ENCODE measurements around the gene GNA14. TPM values are rescaled to one million over a fixed set of nuclear protein-coding genes. Genes with fewer than 3 reads are reported as not detected.

Gene GNA14
- total RNA-seq, 1 donor from 2014 or later, result 0.22 TPM

- Mint-ChIP-seq H3K4me1 (ENCODE audit: low read depth) (no peaks in the 10 kb centered on the region), H3K36me3 (ENCODE audit: low read depth) (no peaks in the 10 kb centered on the region), H3K9me3 (ENCODE audit: low read depth) (no peaks in the 10 kb centered on the region), H3K27me3 (ENCODE audit: low read depth) (no peaks in the 10 kb centered on the region), H3K27ac (ENCODE audit: unreplicated experiment) (no peak overlapping the region), H3K4me3 (ENCODE audit: unreplicated experiment) (no peak overlapping the region)
- TF ChIP-seq CTCF (IDR thresholded peaks at IDR 0.05), result no peak
- no peak for DNase-seq (ENCODE audit: low spot score)
These were observed 31.7 kb upstream of the GNA14 start for GRCh38 chr9:77679661-77680368.

GRCh38 chr9:77679088-77679487 is 31.0 kb upstream of the GNA14 start:
- Mint-ChIP-seq H3K27ac (ENCODE audit: unreplicated experiment) (no peak overlapping the region), H3K9me3 (ENCODE audit: low read depth) (no peaks in the 10 kb centered on the region), H3K4me3 (ENCODE audit: unreplicated experiment) (no peak overlapping the region), H3K4me1 (ENCODE audit: low read depth) (peaks cover 5% of the 10 kb centered on the region), H3K27me3 (ENCODE audit: low read depth) (no peaks in the 10 kb centered on the region), H3K36me3 (ENCODE audit: low read depth) (no peaks in the 10 kb centered on the region)
- DNase-seq (ENCODE audit: low spot score), result no peak
- no peak for TF ChIP-seq CTCF (IDR thresholded peaks at IDR 0.05)

GRCh38 chr9:77677957-77678535 is 29.9 kb upstream of the GNA14 start:
- Mint-ChIP-seq H3K4me3 (ENCODE audit: unreplicated experiment) (no peak overlapping the region), H3K4me1 (ENCODE audit: low read depth) (peaks cover 12% of the 10 kb centered on the region), H3K36me3 (ENCODE audit: low read depth) (no peaks in the 10 kb centered on the region), H3K27me3 (ENCODE audit: low read depth) (no peaks in the 10 kb centered on the region), H3K27ac (ENCODE audit: unreplicated experiment) (no peak overlapping the region), H3K9me3 (ENCODE audit: low read depth) (no peaks in the 10 kb centered on the region)
- no peak for TF ChIP-seq CTCF (IDR thresholded peaks at IDR 0.05)
- no peak for DNase-seq (ENCODE audit: low spot score)

GRCh38 chr9:77677397-77677796 is 29.3 kb upstream of the GNA14 start:
- Mint-ChIP-seq H3K4me3 (ENCODE audit: unreplicated experiment) (no peak overlapping the region), H3K27me3 (ENCODE audit: low read depth) (no peaks in the 10 kb centered on the region), H3K4me1 (ENCODE audit: low read depth) (peaks cover 12% of the 10 kb centered on the region), H3K36me3 (ENCODE audit: low read depth) (no peaks in the 10 kb centered on the region), H3K9me3 (ENCODE audit: low read depth) (no peaks in the 10 kb centered on the region), H3K27ac (ENCODE audit: unreplicated experiment) (no peak overlapping the region)
- DNase-seq (ENCODE audit: low spot score), result no peak
- TF ChIP-seq CTCF (IDR thresholded peaks at IDR 0.05), result no peak

- peaks cover 12% of the 10 kb centered on the region for H3K4me1 Mint-ChIP-seq (ENCODE audit: low read depth)
- peak overlapping the region; percentile 52 for H3K27ac Mint-ChIP-seq (ENCODE audit: unreplicated experiment)
- H3K9me3 Mint-ChIP-seq (ENCODE audit: low read depth), result no peaks in the 10 kb centered on the region
- DNase-seq (ENCODE audit: low spot score), result no peak
- no peaks in the 10 kb centered on the region for H3K27me3 Mint-ChIP-seq (ENCODE audit: low read depth)
- H3K36me3 Mint-ChIP-seq (ENCODE audit: low read depth), result no peaks in the 10 kb centered on the region
- H3K4me3 Mint-ChIP-seq (ENCODE audit: unreplicated experiment), result no peak overlapping the region
- peak; percentile 27 for TF ChIP-seq CTCF (IDR thresholded peaks at IDR 0.05)
These were observed 26.0 kb upstream of the GNA14 start for GRCh38 chr9:77673941-77674791.

Data from chondrocyte (in vitro differentiated cells).